Thymus (tissue), 11 donors: ENCODE data around the gene CCL4L2. TPM values are rescaled to one million over a fixed set of nuclear protein-coding genes. Genes with fewer than 3 reads are reported as not detected.
"Not testable (repeated sequence)": the region's sequence is repeated elsewhere in the genome, so short reads cannot be mapped to it uniquely, and the experiment has no call there.

Experiments used
- DNase-seq, 9 donors: peaks; one replicate each; pipeline ENCODE4 v3.0.0-alpha.2; 2013; ENCODE audit warnings: low spot score in 9 of 9, low read depth in 6 of 9, missing footprints in 1 of 9
- H3K27ac ChIP-seq, 2 donors: one replicate each; pipeline ENCODE4 v1.5.1; 2013; ENCODE audit warnings: control low read depth in 1 of 2, low read depth in 1 of 2, low read length in 1 of 2, mild to moderate bottlenecking in 1 of 2, moderate library complexity in 1 of 2
- H3K27me3 ChIP-seq, 2 donors: one replicate each; pipeline ENCODE4 v1.5.1; 2013; ENCODE audit warnings: low read length in 1 of 2; ENCODE audit not compliant: control insufficient read depth in 2 of 2, insufficient read depth in 1 of 2
- H3K36me3 ChIP-seq, 2 donors: one replicate each; pipeline ENCODE4 v1.5.1; 2013; ENCODE audit warnings: low read length in 1 of 2, mild to moderate bottlenecking in 1 of 2, moderate library complexity in 1 of 2; ENCODE audit not compliant: control insufficient read depth in 2 of 2, insufficient read depth in 2 of 2
- H3K4me1 ChIP-seq, 2 donors: one replicate each; pipeline ENCODE4 v1.5.1; 2013; ENCODE audit warnings: low read length in 2 of 2; ENCODE audit not compliant: control insufficient read depth in 2 of 2, insufficient read depth in 2 of 2
- H3K4me3 ChIP-seq, 2 donors: one replicate each; pipeline ENCODE4 v1.5.1; 2013; ENCODE audit warnings: low read length in 2 of 2, control low read depth in 1 of 2, mild to moderate bottlenecking in 1 of 2
- H3K9me3 ChIP-seq, 2 donors: one replicate each; pipeline ENCODE4 v1.5.1; 2013; ENCODE audit warnings: low read length in 1 of 2, mild to moderate bottlenecking in 1 of 2; ENCODE audit not compliant: control insufficient read depth in 2 of 2, insufficient read depth in 1 of 2
- WGBS: extraction: QIAGEN DNeasy Blood & Tissue Kit; methylation state at CpG from one replicate; pipeline ENCODE4 v1.1.7; 2013; 5-methylcytosine and 5-hydroxymethylcytosine counted together
- polyA plus RNA-seq: library from polyadenylated mRNA; stranded (reverse); fragments of 200-250 nt; gene quantifications from one replicate; pipeline ENCODE4 v1.2.3, GENCODE V29; 2013
- total RNA-seq: library from RNA; stranded (reverse); fragments of 120-200 nt; gene quantifications from one replicate; pipeline ENCODE4 v1.2.4, GENCODE V29; 2013
- donor health status: healthy.

The CCL4L2 gene
- total and polyA plus RNA-seq, 2 donors: 2.4 to 11.8 TPM

GRCh38 chr17:36205637-36206485 lies 5.0 kb upstream of the CCL4L2 start:
- H3K4me1 ChIP-seq: peaks cover 0 to 9% of the 10 kb centered on the region in 2 donors
- no peak overlapping the region for H3K27ac ChIP-seq
- no peaks in the 10 kb centered on the region for H3K36me3 ChIP-seq
- 76% methylated on average over 4 of the region's 4 CpGs for WGBS
- H3K4me3 ChIP-seq: no peak overlapping the region
- H3K27me3 ChIP-seq: no peaks in the 10 kb centered on the region
- no peaks in the 10 kb centered on the region for H3K9me3 ChIP-seq
- no peak for DNase-seq

GRCh38 chr17:36206486-36206821 lies 4.4 kb upstream of the CCL4L2 start:
- H3K36me3 ChIP-seq, H3K9me3 ChIP-seq, H3K4me1 ChIP-seq, H3K27me3 ChIP-seq, H3K27ac ChIP-seq, H3K4me3 ChIP-seq, DNase-seq: not testable (repeated sequence)
- WGBS: 3% methylated on average over 1 of the region's 1 CpG

- H3K27ac ChIP-seq, DNase-seq, H3K27me3 ChIP-seq, H3K4me1 ChIP-seq, H3K36me3 ChIP-seq, H3K9me3 ChIP-seq, H3K4me3 ChIP-seq: not testable (repeated sequence)
- 81% methylated on average over 6 of the region's 6 CpGs for WGBS
Measured at GRCh38 chr17:36207383-36207782, 3.5 kb upstream of the CCL4L2 start.

GRCh38 chr17:36209575-36209974 lies 1.3 kb upstream of the CCL4L2 start:
- Histone ChIP-seq H3K4me3 (no peak overlapping the region), H3K36me3 (no peaks in the 10 kb centered on the region), H3K4me1 (no peaks in the 10 kb centered on the region), H3K27me3 (peaks cover 0 to 2% of the 10 kb centered on the region in 2 donors), H3K9me3 (no peaks in the 10 kb centered on the region), H3K27ac (no peak overlapping the region)
- no peak for DNase-seq

GRCh38 chr17:36211484-36212271 lies 815 bp downstream of the CCL4L2 start:
- not testable (repeated sequence) for H3K27ac ChIP-seq, H3K4me1 ChIP-seq, DNase-seq, H3K36me3 ChIP-seq, H3K27me3 ChIP-seq, H3K4me3 ChIP-seq, H3K9me3 ChIP-seq
- WGBS: 67% methylated on average over 9 of the region's 10 CpGs

GRCh38 chr17:36212272-36212605 lies 1.4 kb downstream of the CCL4L2 start:
- Histone ChIP-seq H3K27me3 (peaks cover 0 to 2% of the 10 kb centered on the region in 2 donors), H3K4me3 (no peak overlapping the region), H3K4me1 (no peaks in the 10 kb centered on the region), H3K36me3 (no peaks in the 10 kb centered on the region), H3K9me3 (no peaks in the 10 kb centered on the region), H3K27ac (no peak overlapping the region)
- 95% methylated on average over 4 of the region's 4 CpGs for WGBS
- DNase-seq: no peak

GRCh38 chr17:36212966-36213365 lies 2.1 kb downstream of the CCL4L2 start:
- no peak for DNase-seq
- no peaks in the 10 kb centered on the region for H3K36me3 ChIP-seq
- no peak overlapping the region for H3K27ac ChIP-seq
- H3K4me3 ChIP-seq: no peak overlapping the region
- H3K27me3 ChIP-seq: peaks cover 0 to 2% of the 10 kb centered on the region in 2 donors
- 95% methylated on average over 3 of the region's 3 CpGs for WGBS
- no peaks in the 10 kb centered on the region for H3K9me3 ChIP-seq
- no peaks in the 10 kb centered on the region for H3K4me1 ChIP-seq

GRCh38 chr17:36213695-36214094 lies 2.8 kb downstream of the CCL4L2 start:
- DNase-seq: no peak
- no peak overlapping the region for H3K27ac ChIP-seq
- H3K4me3 ChIP-seq: no peak overlapping the region
- H3K9me3 ChIP-seq: no peaks in the 10 kb centered on the region
- H3K27me3 ChIP-seq: peaks cover 0 to 2% of the 10 kb centered on the region in 2 donors
- no peaks in the 10 kb centered on the region for H3K4me1 ChIP-seq
- WGBS: 91% methylated on average over 3 of the region's 3 CpGs
- H3K36me3 ChIP-seq: no peaks in the 10 kb centered on the region

- Histone ChIP-seq H3K9me3 (no peaks in the 10 kb centered on the region), H3K4me1 (no peaks in the 10 kb centered on the region), H3K27me3 (peaks cover 0 to 2% of the 10 kb centered on the region in 2 donors), H3K27ac (no peak overlapping the region), H3K4me3 (no peak overlapping the region), H3K36me3 (no peaks in the 10 kb centered on the region)
- DNase-seq: no peak
Measured at GRCh38 chr17:36214918-36215317, 4.1 kb downstream of the CCL4L2 start.
